GM19372 (cell line): Measurements from ENCODE around the gene NFATC3.
A peak's percentile ranks its signal among the peaks of the same experiment; 100 is the strongest.

Source experiments
- ATAC-seq: cut with Tn5 transposase; IDR thresholded peaks from one replicate; pipeline ENCODE4 v1.9.1; 2021; ENCODE audit warnings: mild to moderate bottlenecking, low read depth, moderate library complexity; ENCODE audit not compliant: unreplicated experiment

The NFATC3 gene

GRCh38 chr16:68227850-68228553, 142.8 kb downstream of the NFATC3 start:
- ATAC-seq: no peak

DNA sequence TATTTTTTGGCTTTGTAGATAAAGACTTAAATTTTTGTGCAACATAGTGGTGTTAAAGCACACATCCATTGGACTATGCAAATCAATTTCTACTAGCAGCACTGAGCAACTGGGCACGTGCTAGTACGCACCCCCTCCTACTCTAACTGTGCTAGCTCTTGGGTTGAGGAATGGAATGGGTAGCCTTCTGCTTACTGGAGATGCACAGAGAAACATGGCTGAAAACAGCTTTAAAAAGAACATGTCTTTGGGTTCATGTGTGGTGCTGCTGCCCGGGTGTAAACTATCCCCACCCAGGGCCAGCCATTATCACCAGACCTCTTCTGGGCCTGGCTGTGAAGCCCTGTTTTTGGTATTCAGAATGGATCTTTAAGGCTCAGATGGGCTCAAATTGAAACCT, 143.5 kb downstream of the NFATC3 start:
- no peak for ATAC-seq

DNA sequence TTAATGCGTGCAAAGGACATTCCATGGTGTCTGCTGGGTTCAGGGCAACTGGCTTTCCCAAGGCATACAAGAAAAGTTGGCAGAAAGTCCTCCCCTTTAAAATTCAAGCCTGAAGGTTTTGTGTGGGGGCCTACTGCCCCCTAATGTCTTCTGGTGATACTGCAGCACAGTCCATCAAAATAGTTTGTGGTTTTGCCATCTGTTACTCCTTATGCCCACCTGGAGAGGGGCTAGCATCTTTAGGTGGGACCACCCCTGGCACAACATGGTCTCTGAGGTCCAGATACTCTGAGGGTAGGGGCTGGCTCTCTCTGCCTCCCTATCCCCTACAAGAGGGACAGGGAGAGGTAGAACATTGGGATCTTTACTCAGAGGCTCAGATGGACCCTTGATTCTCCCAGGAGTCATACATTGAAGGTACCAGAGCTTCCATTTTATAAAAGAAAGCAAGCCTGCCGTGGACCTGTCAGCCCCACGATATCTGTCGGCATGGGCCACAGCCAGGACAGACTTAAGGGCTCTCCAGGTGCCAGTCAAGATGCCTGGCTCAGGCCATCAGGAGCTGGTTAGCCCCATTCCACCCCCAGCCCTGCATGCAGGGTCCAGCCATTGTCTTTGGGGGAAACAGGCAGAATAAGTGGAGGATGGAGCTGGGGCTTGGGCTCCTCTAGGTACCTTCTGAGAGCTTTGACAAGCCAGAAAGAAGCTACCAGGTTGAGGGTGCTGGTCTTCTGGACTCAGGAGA, 144.4 kb downstream of the NFATC3 start:
- no peak for ATAC-seq

DNA sequence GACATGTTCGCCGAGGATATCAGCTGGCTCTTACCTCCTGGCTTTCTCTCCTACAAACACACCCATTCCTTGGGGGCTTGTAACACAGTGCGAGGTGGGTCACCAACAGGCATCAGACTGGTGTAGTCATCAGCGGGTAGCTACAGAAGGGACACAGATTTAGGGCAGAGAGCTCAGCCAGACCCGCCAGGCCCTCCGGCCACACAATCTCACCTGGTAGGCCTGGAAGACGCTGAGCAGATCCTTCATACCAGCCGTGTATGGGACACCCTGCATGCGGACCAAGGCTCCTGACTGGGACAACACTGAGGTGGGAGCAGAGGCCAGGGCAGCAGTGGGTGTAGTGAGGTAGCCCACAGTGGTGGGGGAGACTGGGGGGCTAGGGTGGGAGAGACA, 145.0 kb downstream of the NFATC3 start:
- ATAC-seq: no peak

DNA sequence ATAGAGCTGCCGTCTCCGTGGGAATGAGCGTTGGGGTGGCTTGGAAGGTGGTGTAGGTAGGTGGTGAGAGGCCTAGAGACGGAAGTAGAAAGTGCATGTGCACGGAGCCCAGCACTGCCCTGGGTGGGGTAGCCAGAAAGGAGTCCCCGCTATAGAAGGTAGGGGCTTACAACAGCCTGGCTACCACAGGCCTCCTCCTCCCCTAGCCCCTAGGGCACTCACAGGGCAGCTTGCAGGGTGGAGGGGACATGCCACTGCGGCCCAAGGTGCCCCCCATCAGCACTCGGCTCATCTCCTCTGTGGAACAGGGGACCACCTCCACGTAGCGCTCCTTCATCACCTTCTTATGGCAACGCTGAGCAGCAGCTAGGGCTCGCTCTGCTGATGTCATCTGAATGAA, 145.8 kb downstream of the NFATC3 start:
- no peak for ATAC-seq

GRCh38 chr16:68231384-68232136, 146.4 kb downstream of the NFATC3 start:
- ATAC-seq: no peak

DNA sequence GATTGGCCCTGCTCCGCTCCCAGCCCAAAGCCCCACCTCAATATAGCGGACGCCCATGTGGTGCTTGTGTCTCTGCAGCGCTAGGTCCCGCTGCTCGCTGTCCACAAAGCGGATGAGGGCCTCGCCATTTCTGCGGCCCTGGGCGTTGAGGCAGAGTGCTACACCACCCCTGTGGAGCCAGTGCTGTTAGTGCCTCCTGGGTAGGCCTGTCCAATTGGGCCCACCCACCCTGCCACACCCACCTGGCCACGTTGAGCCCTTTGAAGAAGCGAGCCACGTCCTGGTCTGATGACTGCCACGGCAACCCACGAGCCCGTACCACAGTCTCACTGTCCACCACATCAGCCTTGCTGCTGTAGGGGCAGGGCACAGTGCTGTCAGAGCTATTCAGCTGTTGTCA, 147.2 kb downstream of the NFATC3 start:
- ATAC-seq: no peak

GRCh38 chr16:68233085-68233834, 148.1 kb downstream of the NFATC3 start:
- ATAC-seq: no peak

DNA sequence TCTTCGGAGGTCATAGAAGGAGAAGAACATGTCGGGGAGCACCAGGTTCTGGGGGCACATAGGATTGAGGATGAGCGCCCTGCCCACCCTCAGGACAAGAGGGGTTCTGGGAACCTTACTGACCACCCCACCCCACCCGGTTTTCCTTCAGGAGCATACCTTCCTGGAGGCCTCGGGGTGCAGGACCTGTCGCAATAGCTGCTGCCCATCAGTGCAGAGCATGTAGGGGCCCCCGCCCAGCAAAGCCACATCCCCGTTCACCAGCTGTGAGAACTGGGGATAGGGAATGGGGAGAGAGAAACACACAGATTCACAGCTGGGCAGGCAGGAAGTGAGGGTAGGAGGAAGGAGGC, 148.6 kb downstream of the NFATC3 start:
- ATAC-seq: no peak

DNA sequence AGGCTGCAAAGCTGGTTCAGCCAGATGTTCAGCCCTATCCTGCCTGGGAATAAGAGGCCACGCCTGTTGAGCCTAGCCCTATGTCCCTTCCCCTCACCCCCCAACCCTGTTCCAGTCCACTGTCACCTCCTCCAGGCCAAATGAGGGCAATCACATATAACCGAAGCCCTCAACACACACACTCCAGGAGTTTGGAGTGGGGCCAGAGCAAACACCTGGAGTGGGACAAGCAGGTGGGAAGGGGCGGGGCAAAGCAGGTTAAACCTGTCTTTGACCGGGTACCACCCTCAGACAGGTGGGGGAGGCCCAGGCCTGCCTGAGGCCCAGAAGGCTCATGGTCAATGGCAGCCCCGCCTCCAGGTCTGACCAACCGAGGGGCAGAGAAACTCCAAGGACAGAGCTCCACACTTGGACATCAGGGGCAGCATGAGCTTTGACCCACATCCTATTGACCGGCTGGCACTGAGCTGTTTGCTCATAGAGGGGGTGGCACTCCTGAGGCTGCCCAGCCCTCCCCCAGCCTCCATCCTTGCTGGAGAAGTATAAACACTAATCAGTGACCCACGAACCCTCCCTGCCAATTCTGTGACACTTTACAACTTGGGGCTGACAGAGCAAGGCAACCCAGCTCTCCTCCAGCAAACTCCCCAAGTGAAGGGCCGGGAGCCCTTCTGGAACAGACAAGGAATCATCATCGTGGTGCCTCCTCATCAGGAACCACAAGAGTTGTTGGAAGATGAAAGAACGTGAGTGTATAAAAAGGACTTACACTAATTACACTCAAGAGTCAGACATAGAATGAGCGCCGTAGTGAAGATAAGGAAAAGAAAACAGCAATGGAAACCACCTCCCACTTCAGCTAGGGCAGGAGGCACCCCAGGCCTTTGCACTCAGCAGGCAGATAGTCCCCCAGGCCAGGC, 149.3 kb downstream of the NFATC3 start:
- no peak for ATAC-seq

DNA sequence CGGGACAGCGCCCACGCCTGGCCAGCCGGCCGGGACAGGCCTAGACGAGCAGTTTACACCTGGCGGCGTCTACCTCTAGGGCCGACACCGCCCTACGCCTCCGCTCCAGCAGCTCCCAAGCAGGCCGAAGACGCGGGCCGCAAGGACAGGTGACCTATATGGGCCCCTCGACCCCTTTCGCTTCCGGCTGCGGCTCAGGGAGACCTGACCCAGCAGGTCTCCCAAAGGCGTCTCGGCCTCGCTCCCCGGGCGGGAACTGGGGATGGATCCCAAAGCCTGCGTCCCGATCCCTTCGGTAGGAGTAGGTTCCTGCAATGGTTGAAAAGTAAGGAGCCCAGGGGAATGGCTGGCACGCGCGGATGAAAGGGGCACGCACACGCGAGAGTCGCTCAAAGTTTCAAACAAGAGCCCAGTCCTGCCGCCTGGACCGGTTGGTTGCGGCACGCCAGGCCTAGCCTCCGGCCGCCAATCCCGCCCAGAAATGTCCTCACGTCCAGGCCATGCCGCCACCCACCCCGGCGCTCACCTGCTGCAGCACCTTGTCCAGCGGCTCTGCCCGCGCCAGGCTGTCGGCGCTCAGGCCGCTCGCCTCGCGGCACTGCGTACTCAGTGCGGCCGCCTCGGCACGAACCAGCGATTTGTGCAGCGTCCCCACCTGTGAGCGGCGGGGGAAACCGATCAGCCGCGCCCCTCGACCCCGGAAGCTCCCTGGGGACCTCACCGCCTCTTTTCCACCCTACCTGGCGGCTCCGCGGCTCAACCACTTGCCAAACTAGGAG, 150.1 kb downstream of the NFATC3 start:
- ATAC-seq: no peak

- no peak for ATAC-seq
These were observed 150.6 kb downstream of the NFATC3 start, which contains the start of gene ESRP2 for GRCh38 chr16:68235887-68236136. ESRP2 (minus strand) TSS chr16:68236127; CDS start chr16:68236045, 82 bp downstream.

DNA sequence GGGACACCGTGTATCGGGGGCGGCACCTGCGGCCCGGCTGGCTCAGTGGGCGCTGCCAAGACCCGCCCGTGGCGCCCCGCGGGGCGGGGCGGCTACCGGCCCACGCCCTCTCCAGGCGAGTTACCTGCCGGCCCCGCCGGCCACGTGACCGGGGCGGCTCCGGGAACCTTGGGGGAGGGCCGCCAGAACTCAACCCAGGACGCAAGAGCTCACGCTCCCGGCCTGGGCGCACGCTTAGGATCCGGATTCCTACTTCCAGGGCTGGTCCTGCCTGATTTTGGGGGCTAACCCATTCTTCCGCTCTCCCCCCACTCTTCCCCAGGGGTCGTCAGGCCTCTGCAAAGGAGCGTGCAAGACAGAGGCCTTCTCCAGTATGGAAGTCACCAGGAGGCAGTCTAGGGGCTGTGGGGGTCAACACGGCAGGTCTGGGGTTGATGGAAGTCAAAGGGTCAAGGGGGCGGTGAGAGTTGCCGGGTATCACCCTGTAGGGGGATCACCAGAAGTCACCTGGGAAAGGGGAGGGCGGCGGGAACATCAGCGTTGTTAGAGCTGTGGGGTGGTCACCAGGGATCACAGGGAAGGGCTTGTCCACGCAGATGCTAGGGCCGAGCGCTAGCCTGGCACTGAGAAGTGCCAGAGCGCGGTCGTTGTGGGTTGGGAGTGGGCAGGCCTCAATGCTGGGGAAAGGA, 151.1 kb downstream of the NFATC3 start:
- no peak for ATAC-seq

DNA sequence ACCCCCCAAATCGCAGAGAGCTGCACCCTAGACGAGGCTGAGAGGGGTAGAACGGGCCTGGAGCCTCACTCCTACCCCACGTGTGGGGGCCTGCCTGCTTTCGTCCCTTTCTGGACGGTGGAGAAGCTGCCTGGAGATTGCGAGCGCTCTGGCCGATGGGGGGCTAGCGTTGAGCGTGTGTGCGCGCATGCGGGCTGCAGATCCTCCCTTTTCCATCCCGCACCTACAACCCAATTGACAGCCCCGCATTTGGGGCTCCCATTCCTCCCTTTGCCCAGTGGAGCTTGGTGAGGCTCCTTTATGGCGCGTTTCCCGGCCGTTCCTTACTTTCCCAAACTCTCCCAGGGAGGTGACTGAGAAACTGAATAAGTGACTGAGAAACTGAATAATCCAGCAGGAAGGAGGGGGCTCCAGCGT, 151.7 kb downstream of the NFATC3 start:
- no peak for ATAC-seq

- peak; percentile 69 for ATAC-seq
These were observed 152.3 kb downstream of the NFATC3 start for GRCh38 chr16:68237243-68238028.

DNA sequence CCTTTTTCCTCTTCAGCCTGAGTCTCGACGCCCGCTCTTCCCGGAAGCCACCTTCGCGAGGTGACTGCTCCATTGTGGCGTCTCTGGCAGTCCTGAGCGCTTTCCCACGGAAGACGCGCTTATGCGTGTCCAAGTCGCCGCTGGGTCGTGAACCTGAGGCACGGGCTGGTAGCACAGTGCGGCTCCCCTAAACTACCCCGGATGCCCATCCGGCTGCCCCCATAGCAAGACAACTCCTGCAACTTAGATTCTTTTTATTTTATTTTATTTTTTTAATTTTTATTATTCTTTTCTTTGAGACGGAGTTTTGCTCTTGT, 152.8 kb downstream of the NFATC3 start:
- ATAC-seq: no peak

GRCh38 chr16:68242085-68242484, 156.9 kb downstream of the NFATC3 start:
- no peak for ATAC-seq
